GM13977 (cell line): ENCODE results near the gene IL12A.

Experiments used
- DNase-seq: peaks from one replicate; pipeline ENCODE4 v3.0.0; 2012; ENCODE audit warnings: low spot score
- in situ Hi-C: fragments of 300-500 bp; cut with MboI; formaldehyde crosslinking; loops from one replicate; pipeline ENCODE4 v1.12.0; 2022; ENCODE audit warnings: low sequenced_read_pairs, low pct_unique_long_range_greater_than_20kb, mixed read lengths, inconsistent platforms; ENCODE audit not compliant: unreplicated experiment
- TF ChIP-seq, protein P1 (sequence below): IDR thresholded peaks from 2 replicates; pipeline ENCODE4 v1.5.1; 2012; ENCODE audit warnings: mild to moderate bottlenecking, control low read depth; ENCODE audit not compliant: insufficient read depth; ENCODE audit errors: extremely low read depth, missing control alignments

Gene IL12A

DNA sequence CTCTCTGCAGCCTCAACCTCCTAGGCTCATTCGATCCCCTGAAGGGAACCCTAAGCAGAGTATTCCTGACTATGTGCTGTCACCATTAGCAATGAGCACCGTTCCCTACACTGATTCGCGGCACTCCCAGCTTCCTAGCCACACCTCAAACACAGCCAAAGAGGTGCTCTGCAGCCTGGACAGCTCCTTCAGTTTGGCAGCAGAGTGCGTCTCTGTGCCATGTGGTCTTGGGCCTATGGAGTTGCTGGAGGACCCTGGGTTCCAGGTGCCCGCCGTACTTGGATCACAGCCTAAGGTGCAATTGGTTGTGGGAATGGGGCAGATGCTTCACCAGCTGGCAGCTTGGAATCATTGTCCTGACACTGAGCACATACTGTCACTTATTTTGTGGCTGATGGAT lies 17.3 kb upstream of the IL12A start:
- DNase-seq: no peak
- in situ Hi-C loops: no loop called here
- TF ChIP-seq, protein P1, sequence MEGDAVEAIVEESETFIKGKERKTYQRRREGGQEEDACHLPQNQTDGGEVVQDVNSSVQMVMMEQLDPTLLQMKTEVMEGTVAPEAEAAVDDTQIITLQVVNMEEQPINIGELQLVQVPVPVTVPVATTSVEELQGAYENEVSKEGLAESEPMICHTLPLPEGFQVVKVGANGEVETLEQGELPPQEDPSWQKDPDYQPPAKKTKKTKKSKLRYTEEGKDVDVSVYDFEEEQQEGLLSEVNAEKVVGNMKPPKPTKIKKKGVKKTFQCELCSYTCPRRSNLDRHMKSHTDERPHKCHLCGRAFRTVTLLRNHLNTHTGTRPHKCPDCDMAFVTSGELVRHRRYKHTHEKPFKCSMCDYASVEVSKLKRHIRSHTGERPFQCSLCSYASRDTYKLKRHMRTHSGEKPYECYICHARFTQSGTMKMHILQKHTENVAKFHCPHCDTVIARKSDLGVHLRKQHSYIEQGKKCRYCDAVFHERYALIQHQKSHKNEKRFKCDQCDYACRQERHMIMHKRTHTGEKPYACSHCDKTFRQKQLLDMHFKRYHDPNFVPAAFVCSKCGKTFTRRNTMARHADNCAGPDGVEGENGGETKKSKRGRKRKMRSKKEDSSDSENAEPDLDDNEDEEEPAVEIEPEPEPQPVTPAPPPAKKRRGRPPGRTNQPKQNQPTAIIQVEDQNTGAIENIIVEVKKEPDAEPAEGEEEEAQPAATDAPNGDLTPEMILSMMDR: no peak

DNA sequence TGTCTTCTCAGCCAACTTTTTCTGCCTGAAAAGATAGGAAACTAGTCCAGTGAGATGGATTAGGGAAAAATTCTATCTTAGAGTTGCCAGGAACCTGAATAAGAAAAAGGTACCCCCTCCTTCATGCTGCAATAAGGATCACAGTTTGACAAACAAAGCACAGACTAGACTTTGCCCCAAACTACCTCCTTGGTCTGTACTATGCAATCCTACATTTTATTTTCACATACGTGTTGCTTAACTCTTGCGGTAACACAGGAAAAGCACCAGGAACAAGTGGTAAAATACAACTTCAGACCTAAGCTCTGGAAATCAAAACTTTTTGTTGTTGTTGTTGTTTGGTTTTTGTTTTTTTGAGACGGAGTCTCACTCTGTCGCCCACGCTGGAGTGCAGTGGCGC lies 11.3 kb upstream of the IL12A start:
- TF ChIP-seq, protein P1: no peak
- in situ Hi-C loops: no loop called here
- DNase-seq: no peak

DNA sequence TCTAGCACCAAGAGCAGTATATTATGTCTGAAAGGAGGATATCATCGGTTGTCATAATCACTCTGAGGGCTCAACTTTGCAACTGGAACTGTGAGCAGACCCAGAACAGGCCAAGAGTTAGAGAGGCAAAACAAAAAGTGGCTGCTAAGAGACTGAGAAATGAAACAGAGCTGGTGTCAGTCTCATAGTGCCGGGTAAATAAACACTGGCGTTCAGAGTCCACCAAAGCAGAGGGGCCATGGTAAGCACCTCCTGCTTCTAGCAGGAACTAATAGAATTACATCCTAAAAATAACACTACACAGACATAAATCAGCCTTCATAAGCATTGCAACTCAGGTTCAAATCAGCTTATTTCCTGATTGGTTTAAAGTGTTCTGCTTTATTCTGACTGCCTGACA lies 10.3 kb upstream of the IL12A start:
- TF ChIP-seq, protein P1: no peak
- in situ Hi-C loops: no loop called here
- no peak for DNase-seq

DNA sequence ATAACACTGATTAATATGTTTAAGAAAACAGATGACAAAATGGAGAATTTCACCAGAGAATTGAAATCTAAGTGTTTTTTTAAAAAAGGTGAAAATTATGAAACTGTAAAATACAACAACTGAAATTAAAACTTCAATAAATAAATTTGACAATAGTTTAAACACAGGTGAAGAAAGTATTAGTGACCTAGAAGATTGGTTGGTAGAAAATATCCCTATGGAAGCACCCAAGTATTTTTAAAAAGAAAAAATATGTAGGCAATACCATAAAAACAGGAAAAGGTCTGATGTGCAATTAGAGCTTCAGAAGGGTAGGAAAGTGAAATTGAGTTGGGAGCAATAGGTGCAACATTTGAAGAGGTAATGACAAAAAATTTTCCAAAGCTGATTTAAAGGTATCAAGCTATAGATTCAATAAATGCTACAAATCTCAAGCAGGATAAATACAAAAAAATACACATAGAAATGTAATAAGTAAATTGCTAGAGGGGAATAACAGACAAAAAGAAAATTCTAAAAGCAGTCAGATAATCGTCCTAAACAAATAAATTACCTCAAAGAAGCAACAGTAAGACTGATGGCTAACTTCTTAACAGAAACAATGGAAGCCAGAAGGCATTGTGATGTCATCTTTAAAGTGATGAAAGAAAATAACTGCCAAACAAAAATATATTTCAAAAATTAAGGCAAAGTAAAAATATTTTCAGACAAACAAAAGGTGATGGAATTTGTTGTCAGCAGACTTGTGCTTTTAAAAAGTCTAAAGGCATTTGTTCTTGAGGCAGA lies 9.5 kb upstream of the IL12A start:
- in situ Hi-C loops: no loop called here
- TF ChIP-seq, protein P1: no peak

DNA sequence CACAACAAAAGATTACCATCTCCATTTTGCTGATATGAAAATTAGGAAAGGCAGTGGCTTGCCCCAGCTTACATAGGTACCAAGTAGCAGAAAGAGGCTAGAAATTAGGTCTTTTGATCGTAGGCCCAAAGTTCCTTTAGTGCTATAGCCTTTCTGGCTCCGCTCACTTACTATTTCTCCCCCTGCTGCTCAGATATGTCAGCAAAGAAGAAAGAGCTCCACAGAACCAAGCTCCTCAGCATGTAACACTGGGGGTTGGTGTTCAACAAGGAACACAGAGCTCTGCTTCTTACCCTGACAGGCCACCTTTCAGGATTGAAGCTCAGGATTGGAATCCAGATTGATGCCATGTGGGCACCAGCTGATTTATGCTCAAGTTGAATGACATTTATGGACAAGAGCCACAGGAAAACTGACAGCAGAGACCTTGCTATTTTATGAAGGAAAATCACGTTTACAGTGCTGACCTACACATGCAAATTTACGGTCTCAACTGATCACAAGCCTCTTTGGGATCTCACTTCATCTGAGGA lies 6.1 kb upstream of the IL12A start:
- no peak for DNase-seq
- TF ChIP-seq, protein P1: no peak
- in situ Hi-C loops: no loop called here

More for the DNA sequence above, 9.5 kb upstream of the IL12A start:
- no peak for DNase-seq

DNA sequence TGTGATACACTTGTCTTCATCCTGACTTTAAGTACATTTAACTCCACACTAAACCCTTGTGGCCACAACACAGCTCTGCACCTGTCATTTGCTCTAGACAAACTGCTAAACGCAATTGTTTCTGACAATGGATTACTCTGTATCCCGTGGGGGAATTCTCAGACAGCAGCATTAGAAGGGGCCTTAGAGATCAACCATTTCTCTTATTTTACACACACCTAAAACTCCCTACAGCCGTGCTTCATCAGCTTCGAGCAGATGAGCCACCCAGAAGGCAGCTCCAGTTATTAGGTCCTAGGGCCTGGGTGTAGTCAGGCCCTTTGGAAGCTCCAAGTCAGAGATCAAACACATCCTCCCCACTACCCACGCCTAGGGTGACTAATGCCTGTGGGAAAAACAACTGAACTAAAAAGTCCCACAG lies 1.3 kb upstream of the IL12A start:
- TF ChIP-seq, protein P1: peak; percentile 28
- DNase-seq: no peak
- in situ Hi-C loops: no loop called here
